Left renal pelvis (tissue), 4 donors: ENCODE data around the gene TOX3. TPM values are rescaled to one million over a fixed set of nuclear protein-coding genes. Genes with fewer than 3 reads are reported as not detected.

Source experiments
- DNase-seq, 4 donors: peaks; one replicate each; pipeline ENCODE4 v3.0.0-alpha.2; 2013; ENCODE audit warnings: low read depth in 4 of 4, low spot score in 3 of 4
- polyA plus RNA-seq, 4 donors: library from polyadenylated mRNA; unstranded; fragments of 120-200 nt; gene quantifications; one replicate each; pipeline ENCODE4 v1.2.1, GENCODE V29; 2013; ENCODE audit not compliant: insufficient read length in 4 of 4

TOX3 gene
- 10 to 100 TPM in 3 of 4 donors, under 1 TPM in 1; 0.59 to 36.0 (median 33.5) TPM for polyA plus RNA-seq

- no peak for DNase-seq
Observed at GRCh38 chr16:52547004-52547833, at the start of gene TOX3. Gene TOX3 (minus strand): TSS chr16:52547143. CDS start chr16:52546723, 420 bp downstream.

- DNase-seq: no peak
Observed at GRCh38 chr16:52592778-52593177, 45.8 kb upstream of the TOX3 start.

- DNase-seq: no peak
Observed at GRCh38 chr16:52591934-52592592, 45.1 kb upstream of the TOX3 start.

GRCh38 chr16:52591471-52591870 lies 44.5 kb upstream of the TOX3 start:
- DNase-seq: no peak

GRCh38 chr16:52586159-52586558 lies 39.2 kb upstream of the TOX3 start:
- DNase-seq: no peak

GRCh38 chr16:52584354-52585320 lies 37.7 kb upstream of the TOX3 start:
- DNase-seq: no peak

GRCh38 chr16:52581530-52581929 lies 34.6 kb upstream of the TOX3 start:
- no peak for DNase-seq

GRCh38 chr16:52580488-52580887 lies 33.5 kb upstream of the TOX3 start:
- no peak for DNase-seq

GRCh38 chr16:52578829-52579498 lies 32.0 kb upstream of the TOX3 start:
- no peak for DNase-seq

- no peak for DNase-seq
Observed at GRCh38 chr16:52578007-52578828, 31.3 kb upstream of the TOX3 start.

- no peak for DNase-seq
Observed at GRCh38 chr16:52577130-52577706, 30.3 kb upstream of the TOX3 start.

GRCh38 chr16:52573365-52574299 lies 26.7 kb upstream of the TOX3 start:
- DNase-seq: no peak

- DNase-seq: no peak
Observed at GRCh38 chr16:52572656-52573055, 25.7 kb upstream of the TOX3 start.

- DNase-seq: no peak
Observed at GRCh38 chr16:52570495-52571091, 23.6 kb upstream of the TOX3 start.

- no peak for DNase-seq
Observed at GRCh38 chr16:52569701-52570100, 22.8 kb upstream of the TOX3 start.

GRCh38 chr16:52568983-52569690 lies 22.2 kb upstream of the TOX3 start:
- no peak for DNase-seq

GRCh38 chr16:52568495-52568894 lies 21.6 kb upstream of the TOX3 start:
- no peak for DNase-seq
